ENCODE results near the gene TNFRSF6B.

Gene TNFRSF6B

GRCh38 chr20:63687419-63688178 lies 8.9 kb upstream of the TNFRSF6B start:
- 0 out of 2 replicates have a peak, but pooled peaks have one; percentile 29 for TF ChIP-seq POLR2AphosphoS5 (IDR thresholded peaks at IDR 0.05; ENCODE audit: low read depth, low read length)
- no peak for TF ChIP-seq TAF1 (IDR thresholded peaks at IDR 0.05; ENCODE audit: borderline replicate concordance, insufficient read depth, low read length)

DNA sequence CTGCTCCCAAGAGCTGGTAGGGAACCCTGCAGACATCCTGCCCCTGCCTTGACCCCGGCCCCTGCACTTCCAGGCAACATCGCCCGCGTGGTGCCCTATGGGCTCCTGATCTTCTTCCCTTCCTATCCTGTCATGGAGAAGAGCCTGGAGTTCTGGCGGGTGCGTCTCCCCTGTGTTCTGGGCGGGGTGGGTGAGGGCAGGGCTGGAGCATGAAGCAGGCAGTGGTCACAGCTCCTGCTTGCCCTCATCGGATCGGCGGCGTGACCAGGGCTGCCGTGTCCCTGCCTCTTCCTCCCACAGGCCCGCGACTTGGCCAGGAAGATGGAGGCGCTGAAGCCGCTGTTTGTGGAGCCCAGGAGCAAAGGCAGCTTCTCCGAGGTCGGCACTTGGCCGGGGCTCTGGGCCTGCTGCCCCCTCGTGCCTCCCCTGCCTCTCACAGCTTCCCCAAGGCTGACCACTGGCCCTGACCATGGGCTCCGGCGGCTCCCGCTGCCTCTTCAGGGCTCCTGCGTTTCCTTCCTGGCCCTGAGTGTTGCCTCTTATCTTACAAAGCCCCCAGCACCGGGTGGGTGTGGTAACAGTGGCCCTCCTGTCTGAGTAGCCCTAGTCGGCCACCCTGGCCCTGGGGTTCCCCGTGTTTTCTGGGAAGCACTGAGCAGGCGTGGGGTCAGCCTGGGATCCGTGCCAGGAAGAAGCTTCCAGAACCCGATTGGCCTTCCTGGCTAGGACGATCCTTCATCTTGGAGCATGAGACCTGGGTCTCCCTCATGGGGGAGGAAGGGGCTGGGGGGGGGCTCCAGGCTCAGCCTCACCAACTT lies 8.0 kb upstream of the TNFRSF6B start:
- TF ChIP-seq POLR2AphosphoS5 (IDR thresholded peaks at IDR 0.05; ENCODE audit: low read depth, low read length) (0 out of 2 replicates have a peak, but pooled peaks have one; percentile 7), SIN3A (IDR thresholded peaks at IDR 0.05; ENCODE audit: borderline replicate concordance, insufficient read depth, low read length) (no peak)

- no peak for TF ChIP-seq REST (IDR thresholded peaks at IDR 0.05; ENCODE audit: insufficient read depth in 1 of 2, low read depth in 2 of 2, low read length in 2 of 2)
- TF ChIP-seq TAF1 (IDR thresholded peaks at IDR 0.05; ENCODE audit: borderline replicate concordance, insufficient read depth, low read length), result no peak
- no peak for TF ChIP-seq SIN3A (IDR thresholded peaks at IDR 0.05; ENCODE audit: borderline replicate concordance, insufficient read depth, low read length)
- no peak for TF ChIP-seq POLR2AphosphoS5 (IDR thresholded peaks at IDR 0.05; ENCODE audit: low read depth, low read length)
- TF ChIP-seq FOXP2 (optimal IDR thresholded peaks at IDR 0.05; ENCODE audit: borderline replicate concordance, extremely low read depth, extremely low read length, insufficient read depth), result no peak
Observed at GRCh38 chr20:63689046-63690002, 7.1 kb upstream of the TNFRSF6B start.

DNA sequence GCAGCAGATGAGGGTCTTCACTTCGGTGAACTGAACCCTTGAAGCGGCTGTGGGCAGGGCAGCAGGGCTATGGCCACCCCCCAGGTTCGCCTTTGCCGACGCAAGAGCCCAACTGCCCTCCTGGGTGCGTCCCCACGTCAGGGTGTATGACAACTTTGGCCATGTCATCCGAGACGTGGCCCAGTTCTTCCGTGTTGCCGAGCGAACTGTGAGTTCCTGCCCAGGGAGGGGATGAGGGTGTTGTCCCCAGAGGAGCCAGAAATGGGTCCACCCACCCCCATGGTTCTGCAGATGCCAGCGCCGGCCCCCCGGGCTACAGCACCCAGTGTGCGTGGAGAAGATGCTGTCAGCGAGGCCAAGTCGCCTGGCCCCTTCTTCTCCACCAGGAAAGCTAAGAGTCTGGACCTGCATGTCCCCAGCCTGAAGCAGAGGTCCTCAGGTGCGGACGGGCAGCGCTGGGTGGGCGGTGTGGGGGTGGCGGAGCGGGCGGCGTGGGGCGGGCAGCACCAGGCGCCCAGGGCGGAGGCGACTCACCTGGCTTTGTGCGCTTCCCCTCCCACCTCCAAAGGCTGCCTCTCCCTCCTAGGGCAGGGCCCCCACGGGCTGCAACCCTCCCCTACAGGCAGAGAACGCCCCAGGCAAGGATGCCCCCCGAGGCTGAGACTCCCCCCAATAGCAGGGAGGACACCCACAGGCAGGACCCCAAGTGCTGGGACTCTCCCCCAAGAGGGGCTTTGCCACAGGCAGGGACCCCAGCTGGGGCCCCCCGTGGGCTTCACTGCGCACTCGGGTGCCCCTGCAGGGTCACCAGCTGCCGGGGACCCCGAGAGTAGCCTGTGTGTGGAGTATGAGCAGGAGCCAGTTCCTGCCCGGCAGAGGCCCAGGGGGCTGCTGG lies 6.2 kb upstream of the TNFRSF6B start:
- TF ChIP-seq REST (IDR thresholded peaks at IDR 0.05; ENCODE audit: insufficient read depth in 1 of 2, low read depth in 2 of 2, low read length in 2 of 2) (no peak), SIN3A (IDR thresholded peaks at IDR 0.05; ENCODE audit: borderline replicate concordance, insufficient read depth, low read length) (no peak), FOXP2 (optimal IDR thresholded peaks at IDR 0.05; ENCODE audit: borderline replicate concordance, extremely low read depth, extremely low read length, insufficient read depth) (no peak)

GRCh38 chr20:63690898-63691710 lies 5.3 kb upstream of the TNFRSF6B start:
- TF ChIP-seq FOXP2 (optimal IDR thresholded peaks at IDR 0.05; ENCODE audit: borderline replicate concordance, extremely low read depth, extremely low read length, insufficient read depth), result no peak
- no peak for TF ChIP-seq SIN3A (IDR thresholded peaks at IDR 0.05; ENCODE audit: borderline replicate concordance, insufficient read depth, low read length)
- TF ChIP-seq POLR2AphosphoS5 (IDR thresholded peaks at IDR 0.05; ENCODE audit: low read depth, low read length), result no peak
- no peak for TF ChIP-seq REST (IDR thresholded peaks at IDR 0.05; ENCODE audit: insufficient read depth in 1 of 2, low read depth in 2 of 2, low read length in 2 of 2)
- no peak for TF ChIP-seq TAF1 (IDR thresholded peaks at IDR 0.05; ENCODE audit: borderline replicate concordance, insufficient read depth, low read length)

Measured in PFSK-1 (cell line).